Erythroblast (primary cell): ENCODE data around the gene XPNPEP3.

Source experiments
- GATA1 ChIP-seq: IDR thresholded peaks from 2 replicates; pipeline ENCODE4 v1.6.1; 2011; ENCODE audit warnings: low read depth, mild to moderate bottlenecking, control low read depth, low read length, moderate library complexity
- POLR2A ChIP-seq: IDR thresholded peaks from 2 replicates; pipeline ENCODE4 v1.6.1; 2011; ENCODE audit warnings: mild to moderate bottlenecking, low read length

DNA sequence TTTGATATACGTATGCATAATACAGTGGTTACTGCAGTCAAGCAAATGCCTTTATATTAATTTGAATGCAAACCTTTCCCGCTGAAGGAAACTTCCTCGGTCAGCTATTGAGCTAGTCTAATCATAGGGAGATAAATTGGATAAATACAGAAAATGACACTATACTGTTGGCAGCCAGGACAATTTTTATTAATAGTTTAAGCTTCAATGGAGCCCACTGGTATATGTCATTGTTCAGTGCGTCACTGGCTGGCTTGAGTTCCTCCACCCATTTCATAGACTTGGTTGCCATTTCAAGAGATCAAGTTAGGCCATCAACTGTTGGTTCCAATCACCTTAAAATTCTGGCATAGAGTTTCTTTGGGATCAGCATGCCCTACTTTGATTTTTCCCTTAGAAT lies 37.5 kb downstream of the XPNPEP3 start:
- TF ChIP-seq POLR2A (no peak), GATA1 (no peak)
